VCaP (cell line): ENCODE results near the gene LMOD2.

ENCODE experiments used
- H3K27ac ChIP-seq: fragments of 450-650 bp; 2 replicates; pipeline ENCODE4 v1.5.1; 2017
- TF ChIP-seq, protein P1 (sequence below): fragments of 450-650 bp; conservative IDR thresholded peaks from 2 replicates; pipeline ENCODE4 v1.5.1; 2017; ENCODE audit warnings: mild to moderate bottlenecking, moderate library complexity

LMOD2 gene

DNA sequence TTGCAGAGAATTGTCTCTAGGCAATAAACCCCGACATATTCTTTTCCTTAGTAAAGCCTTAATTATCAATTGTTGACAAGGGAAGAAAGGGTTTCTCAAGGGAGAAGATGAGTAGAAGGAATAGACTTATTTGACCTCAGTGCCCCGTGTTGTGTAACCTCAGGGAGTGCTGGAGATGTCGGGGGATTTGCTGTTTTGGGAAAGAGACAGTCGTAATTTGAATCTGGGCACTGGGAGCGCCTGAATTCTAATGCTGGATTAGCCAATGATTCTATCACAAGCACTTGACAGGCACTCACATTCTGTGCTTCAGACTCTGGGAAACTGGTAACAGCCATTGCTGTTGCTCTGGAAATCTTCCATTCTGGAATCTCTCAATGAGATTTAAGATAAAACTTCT lies 13.8 kb upstream of the LMOD2 start:
- TF ChIP-seq, protein P1, sequence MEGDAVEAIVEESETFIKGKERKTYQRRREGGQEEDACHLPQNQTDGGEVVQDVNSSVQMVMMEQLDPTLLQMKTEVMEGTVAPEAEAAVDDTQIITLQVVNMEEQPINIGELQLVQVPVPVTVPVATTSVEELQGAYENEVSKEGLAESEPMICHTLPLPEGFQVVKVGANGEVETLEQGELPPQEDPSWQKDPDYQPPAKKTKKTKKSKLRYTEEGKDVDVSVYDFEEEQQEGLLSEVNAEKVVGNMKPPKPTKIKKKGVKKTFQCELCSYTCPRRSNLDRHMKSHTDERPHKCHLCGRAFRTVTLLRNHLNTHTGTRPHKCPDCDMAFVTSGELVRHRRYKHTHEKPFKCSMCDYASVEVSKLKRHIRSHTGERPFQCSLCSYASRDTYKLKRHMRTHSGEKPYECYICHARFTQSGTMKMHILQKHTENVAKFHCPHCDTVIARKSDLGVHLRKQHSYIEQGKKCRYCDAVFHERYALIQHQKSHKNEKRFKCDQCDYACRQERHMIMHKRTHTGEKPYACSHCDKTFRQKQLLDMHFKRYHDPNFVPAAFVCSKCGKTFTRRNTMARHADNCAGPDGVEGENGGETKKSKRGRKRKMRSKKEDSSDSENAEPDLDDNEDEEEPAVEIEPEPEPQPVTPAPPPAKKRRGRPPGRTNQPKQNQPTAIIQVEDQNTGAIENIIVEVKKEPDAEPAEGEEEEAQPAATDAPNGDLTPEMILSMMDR = no peak
- H3K27ac ChIP-seq = no peak overlapping the region

DNA sequence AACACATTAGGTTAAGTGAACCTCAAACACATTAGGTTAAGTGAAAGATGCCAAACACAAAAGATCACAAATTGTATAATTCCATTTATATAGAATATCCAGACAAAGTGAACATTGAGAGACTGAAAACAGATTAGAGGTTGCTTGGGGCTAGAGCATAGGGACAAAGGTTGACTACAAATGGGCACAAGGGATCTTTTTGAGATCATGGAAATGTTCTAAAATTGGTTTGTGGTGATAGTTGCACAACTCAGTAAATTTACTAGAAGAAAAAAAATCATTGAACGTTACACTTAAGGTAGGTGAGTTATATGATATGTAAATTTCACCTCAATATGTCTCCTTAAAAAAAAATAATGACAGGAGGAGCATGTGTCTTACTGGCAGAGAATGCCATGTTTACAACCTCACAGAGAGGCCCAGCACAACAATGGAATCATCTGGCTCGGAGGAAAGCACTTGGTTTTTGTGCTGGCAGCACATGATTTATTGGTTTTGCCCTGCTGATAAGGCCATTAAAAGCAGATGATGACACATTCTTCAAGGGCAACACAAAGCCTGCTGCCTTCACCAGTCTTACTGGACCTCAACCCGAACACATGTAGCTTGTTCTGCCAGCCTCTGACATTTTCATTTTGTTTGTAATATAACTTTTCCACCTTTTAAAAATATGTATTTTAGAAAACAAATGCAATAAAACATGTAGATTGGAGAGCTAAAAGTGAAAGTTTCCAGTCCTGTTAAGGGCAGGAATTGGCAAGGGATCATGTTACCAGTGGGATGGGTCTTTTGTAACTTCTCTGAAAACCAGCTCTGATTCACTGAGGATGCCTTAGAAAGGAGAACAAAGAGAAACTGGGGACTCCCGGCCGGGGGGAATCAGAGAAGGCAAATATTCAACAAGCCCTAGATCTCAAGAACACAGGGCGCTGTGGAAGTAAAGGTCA lies 11.9 kb upstream of the LMOD2 start:
- TF ChIP-seq, protein P1 = no peak
- peak overlapping the region; percentile 31 for H3K27ac ChIP-seq

DNA sequence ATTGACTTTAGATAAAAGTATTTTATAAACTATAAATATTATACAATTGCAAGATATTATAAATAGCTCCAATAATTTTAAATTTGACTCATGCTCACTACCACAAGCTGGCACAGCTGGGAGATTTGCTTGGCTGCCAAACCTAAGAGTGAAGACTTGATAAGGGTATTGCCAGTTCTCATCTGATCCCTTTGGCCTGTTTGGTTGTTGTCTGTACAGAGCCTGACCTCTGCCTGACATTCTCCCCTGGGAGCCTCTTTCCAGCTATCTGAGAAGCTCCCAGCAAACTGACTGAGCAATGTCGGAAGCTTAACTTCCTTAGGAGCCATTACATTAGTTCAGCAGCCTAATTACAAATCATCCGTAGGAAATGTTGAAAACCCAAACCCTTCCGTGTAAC lies 10.2 kb upstream of the LMOD2 start:
- H3K27ac ChIP-seq = no peak overlapping the region
- TF ChIP-seq, protein P1 = no peak

DNA sequence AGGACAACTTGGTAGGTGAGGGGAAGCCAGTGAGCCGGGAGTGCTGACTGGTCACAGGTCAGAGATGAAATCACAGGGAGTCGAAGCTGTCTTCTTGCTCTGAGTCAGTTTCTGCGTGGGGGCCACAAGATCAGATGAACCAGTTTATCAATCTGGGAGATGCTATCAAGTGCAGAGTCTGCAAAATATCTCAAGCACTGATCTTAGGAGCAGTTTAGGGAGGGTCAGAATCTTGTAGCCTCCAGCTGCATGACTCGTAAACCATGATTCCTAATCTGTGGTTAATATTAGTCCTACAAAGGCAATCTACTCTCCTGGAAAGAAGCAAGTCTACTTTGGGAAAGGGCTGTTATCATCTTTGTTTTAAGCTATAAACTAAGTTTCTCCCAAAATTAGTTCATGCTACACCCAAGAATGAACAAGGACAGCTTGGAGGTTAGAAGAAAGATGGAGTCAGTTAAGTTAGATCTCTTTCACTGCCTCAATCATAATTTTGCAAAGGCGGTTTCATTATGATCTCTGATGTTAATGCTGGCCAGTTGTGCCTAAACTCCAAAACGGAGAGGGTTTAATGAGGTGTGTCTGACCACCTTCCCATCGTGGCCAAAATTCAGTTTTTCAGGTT lies 8.4 kb upstream of the LMOD2 start:
- TF ChIP-seq, protein P1 = no peak
- no peak overlapping the region for H3K27ac ChIP-seq

DNA sequence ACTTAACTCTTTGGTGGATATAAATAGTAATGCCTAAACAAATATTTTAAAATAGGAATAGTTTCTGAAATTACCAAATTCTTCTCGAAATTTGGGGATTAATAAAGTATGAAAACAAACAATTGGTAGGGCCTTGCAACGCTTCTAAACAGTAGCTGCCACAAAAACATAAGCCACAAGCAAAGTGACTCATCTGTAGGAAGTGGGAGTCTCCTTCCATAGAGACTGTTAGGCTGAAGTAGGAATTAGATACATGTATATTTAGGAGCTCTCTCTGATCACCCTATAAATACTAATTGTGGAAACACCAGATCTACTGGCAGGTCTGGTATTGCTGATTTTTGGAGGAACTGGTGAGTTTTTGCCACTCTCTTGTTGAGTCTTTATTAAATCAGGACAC lies 5.7 kb upstream of the LMOD2 start:
- H3K27ac ChIP-seq = no peak overlapping the region
- TF ChIP-seq, protein P1 = no peak

DNA sequence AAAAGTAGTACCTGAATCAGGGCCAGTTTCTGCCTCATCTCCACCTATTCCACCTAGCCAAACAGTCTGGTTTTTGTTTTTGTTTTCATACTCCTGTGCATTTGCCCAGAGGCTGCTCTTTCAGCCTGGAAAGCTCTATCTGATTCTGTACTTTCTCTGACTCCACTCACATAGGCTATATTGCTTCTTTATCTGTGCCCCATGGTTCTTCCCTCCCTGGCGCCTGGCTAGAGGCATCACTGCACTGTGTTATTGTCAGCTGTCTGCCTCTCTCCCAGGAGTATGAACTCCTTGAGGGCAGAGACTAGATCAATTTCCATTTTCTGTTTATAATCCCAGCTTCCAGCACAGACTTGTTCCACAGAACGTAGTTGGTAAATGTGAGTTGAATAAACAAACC lies 5.1 kb upstream of the LMOD2 start:
- TF ChIP-seq, protein P1 = no peak
- no peak overlapping the region for H3K27ac ChIP-seq

DNA sequence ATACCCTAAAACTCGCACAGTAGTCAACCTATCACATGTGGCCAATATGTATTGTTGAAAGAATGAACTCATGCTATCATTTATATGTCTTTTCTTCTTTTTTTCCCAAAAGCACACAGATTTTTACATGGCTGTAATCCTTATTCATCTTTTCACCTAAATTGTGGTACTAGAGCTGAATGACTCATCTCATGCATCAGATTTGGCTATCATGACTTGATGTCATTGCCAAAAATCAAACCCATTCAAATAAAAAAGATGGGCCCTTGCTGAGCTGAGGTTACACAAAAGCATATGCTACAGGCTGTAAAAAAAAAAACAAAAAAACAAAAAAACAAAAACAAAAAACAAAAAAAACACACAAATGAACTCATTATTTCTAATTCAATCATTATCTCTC lies 3.3 kb upstream of the LMOD2 start:
- H3K27ac ChIP-seq = no peak overlapping the region
- TF ChIP-seq, protein P1 = no peak
